Brain microvascular endothelial cell (primary cell): Measurements from ENCODE around the gene TMEM52.

Experiments
- DNase-seq: peaks from one replicate; pipeline ENCODE4 v3.0.0-alpha.2; 2020
- H3K27ac ChIP-seq: fragments of 250-450 bp; sonication (Bioruptor Pico); 2 replicates; pipeline ENCODE4 v1.5.1; 2020; ENCODE audit warnings: mild to moderate bottlenecking, moderate library complexity
- H3K27me3 ChIP-seq: fragments of 250-450 bp; sonication (Bioruptor Pico); replicated peaks from 2 replicates; pipeline ENCODE4 v1.5.1; 2020; ENCODE audit warnings: mild to moderate bottlenecking
- H3K36me3 ChIP-seq: fragments of 250-450 bp; sonication (Bioruptor Pico); replicated peaks from 2 replicates; pipeline ENCODE4 v1.5.1; 2020; ENCODE audit warnings: mild to moderate bottlenecking
- H3K4me3 ChIP-seq: 2 replicates; pipeline ENCODE4 v1.5.1; 2011; ENCODE audit warnings: low read depth, mild to moderate bottlenecking, control low read depth, low read length, moderate library complexity
- in situ Hi-C: cut with HindIII; loops from 2 replicates; pipeline ENCODE4 v1.10.0; 2017; ENCODE audit warnings: low sequenced_read_pairs, low pct_ligation_motif_present
- TF ChIP-seq, protein P1 (sequence below): IDR thresholded peaks from 2 replicates; pipeline ENCODE4 v1.5.1; 2011; ENCODE audit warnings: low read depth, mild to moderate bottlenecking, moderate library complexity, low read length, control low read depth, inconsistent platforms; ENCODE audit errors: missing control alignments

The TMEM52 gene

DNA sequence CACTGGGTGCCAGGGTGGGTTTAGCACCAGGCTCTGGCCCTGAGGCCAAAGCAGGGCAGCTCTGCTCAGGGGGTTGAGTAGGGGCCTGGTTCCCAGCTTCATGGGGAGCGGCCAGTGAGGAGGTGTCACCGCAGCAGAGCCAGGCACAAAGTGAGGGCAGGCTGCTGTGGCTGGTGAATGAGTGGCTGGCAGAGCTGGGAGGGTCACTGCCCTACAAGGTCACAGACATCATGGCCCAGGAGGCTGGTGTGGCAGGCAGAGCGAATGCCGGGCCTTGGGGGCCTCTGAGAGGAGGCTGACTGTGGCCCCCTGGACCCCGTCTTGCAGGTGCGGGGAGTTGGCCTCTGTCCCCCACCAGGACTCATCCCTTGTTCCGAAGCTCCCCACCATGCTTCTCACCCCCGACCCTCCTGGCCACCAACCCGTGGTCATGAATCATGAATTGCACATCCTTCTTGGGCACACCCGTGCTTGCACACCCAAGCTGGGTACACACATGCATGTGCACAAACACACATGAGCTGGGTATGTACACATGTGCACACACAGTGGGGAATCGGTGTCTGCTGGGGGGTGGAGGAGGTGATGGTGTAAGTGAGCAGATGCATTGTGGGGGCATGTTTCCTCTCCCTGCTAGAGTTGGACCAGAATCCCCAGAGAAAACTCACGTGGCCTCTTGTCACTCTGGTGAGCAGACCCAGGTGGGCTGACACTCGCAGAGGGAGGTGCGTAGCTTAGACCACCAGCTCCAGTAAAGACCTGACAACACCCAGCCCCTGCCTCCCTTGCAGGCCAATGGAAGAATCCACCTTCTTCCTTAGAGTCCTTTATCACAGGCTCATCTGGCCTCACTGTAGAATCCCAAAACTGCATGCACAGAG, 23.4 kb downstream of the TMEM52 start:
- in situ Hi-C loops = no loop called here
- DNase-seq = no peak
- H3K27ac ChIP-seq = no peak overlapping the region
- no peaks in the 10 kb centered on the region for H3K36me3 ChIP-seq
- TF ChIP-seq, protein P1, sequence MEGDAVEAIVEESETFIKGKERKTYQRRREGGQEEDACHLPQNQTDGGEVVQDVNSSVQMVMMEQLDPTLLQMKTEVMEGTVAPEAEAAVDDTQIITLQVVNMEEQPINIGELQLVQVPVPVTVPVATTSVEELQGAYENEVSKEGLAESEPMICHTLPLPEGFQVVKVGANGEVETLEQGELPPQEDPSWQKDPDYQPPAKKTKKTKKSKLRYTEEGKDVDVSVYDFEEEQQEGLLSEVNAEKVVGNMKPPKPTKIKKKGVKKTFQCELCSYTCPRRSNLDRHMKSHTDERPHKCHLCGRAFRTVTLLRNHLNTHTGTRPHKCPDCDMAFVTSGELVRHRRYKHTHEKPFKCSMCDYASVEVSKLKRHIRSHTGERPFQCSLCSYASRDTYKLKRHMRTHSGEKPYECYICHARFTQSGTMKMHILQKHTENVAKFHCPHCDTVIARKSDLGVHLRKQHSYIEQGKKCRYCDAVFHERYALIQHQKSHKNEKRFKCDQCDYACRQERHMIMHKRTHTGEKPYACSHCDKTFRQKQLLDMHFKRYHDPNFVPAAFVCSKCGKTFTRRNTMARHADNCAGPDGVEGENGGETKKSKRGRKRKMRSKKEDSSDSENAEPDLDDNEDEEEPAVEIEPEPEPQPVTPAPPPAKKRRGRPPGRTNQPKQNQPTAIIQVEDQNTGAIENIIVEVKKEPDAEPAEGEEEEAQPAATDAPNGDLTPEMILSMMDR = no peak
- H3K27me3 ChIP-seq = no peaks in the 10 kb centered on the region
- H3K4me3 ChIP-seq = no peak overlapping the region

DNA sequence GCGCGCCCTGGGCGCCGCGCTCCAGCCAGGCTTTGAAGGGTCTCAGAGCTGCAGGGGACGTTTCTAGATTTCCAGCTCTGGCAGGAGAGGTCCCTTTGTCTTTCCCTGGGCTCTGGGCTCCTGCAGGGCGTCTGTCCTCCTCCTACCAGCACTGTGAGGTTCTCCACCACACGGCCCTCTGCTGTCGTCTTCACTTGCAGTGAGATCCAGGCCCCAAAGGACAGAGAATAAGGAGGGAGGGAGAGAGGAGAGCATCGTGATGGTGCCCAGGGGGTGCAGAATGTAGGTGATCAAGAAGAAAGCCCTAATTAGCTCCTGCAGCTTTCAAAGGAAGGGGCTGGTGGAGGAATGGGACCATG, 24.0 kb downstream of the TMEM52 start:
- TF ChIP-seq, protein P1 = no peak
- DNase-seq = no peak
- no peaks in the 10 kb centered on the region for H3K36me3 ChIP-seq
- no peak overlapping the region for H3K4me3 ChIP-seq
- in situ Hi-C loops = no loop called here
- no peak overlapping the region for H3K27ac ChIP-seq
- H3K27me3 ChIP-seq = no peaks in the 10 kb centered on the region

DNA sequence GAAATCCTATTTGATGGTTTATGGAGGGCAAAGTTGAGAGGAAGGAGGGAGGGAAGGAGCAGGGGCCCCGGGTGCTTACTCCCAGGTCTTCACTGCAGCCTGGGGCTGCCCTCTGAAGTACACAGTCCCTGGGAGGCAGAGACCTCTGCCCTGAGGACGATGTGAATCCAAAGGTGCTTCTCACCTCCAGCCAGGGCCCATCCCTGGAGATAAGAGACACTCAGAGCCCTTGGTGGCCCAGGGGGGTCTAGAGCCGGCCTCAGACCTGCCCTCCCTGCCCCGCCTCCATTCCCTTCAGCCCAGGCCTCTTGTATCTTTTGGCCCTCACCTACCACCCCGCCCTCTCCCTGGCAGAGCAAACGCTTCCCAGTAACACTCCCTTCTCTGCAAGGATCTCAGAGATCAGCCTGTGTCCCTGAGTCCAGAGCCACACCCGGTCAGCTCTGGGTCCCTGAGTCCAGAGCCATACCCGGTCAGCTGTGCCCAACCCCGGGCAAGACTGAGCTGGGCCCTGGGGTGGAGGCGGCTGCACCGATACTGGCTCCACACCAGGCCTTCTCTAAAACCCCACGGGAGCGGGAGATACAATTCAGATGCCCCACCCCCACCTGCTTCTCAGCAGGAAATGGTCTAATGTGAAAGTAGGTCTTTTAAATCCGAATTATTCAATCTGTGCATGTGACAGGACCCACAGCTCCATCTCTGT, 24.6 kb downstream of the TMEM52 start:
- Histone ChIP-seq H3K27ac (no peak overlapping the region), H3K4me3 (no peak overlapping the region), H3K36me3 (no peaks in the 10 kb centered on the region), H3K27me3 (no peaks in the 10 kb centered on the region)
- no peak for DNase-seq
- in situ Hi-C loops = no loop called here
- TF ChIP-seq, protein P1 = no peak

DNA sequence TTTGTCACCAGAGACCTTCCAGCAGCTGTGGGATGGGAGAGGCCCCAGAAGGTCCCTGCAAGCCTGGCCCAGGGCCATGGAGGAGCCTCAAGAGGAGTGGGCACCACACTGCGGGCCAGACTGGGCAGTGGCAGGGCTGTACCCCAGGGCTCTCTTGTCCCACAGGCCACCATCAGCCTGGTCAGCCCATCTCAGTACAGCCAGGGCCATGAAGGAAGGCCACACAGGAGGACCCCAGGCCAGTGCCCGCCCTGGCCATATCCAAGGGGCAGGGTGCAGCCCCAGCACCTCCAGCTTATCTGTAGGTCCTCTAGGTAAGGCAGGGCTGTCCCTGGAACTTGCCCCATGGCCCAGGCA, 25.1 kb downstream of the TMEM52 start:
- no peak overlapping the region for H3K4me3 ChIP-seq
- in situ Hi-C loops = no loop called here
- TF ChIP-seq, protein P1 = no peak

DNA sequence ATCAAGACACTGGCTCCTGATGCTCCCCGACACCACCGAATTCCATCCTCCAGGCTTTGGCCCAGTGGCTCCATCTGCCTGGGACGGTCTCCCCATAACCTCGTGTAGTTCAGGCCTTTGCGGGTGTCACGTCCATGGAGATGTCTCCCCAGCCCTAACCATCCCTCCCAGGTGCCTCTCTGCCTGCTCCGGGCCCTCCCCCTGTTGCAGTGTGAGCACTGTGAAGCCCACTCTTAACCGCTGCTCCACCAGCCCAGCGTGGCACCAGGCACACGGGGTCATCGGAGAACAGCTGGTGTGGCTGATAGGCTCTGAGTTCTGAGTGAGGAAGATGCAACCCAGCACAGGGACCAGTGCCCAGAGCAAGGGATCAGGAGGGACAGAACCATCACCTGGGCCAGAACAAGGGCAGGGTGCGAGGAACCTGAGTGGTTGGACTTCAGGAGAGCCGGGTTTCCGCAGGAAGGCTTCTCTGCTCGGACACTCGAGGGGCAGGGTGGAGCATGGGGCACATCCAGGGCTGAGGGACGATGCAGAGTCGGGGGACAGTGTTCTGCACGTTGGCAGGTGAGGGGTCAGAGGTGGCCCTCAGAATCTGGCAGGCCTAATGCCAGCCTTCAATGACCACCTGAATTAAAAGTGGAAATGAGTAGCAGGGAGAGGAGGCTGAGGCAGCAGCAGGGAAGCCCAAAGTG, 25.6 kb downstream of the TMEM52 start:
- no peak for DNase-seq
- no peaks in the 10 kb centered on the region for H3K27me3 ChIP-seq
- no peaks in the 10 kb centered on the region for H3K36me3 ChIP-seq
- in situ Hi-C loops = no loop called here
- TF ChIP-seq, protein P1 = no peak
- H3K27ac ChIP-seq = no peak overlapping the region
- H3K4me3 ChIP-seq = no peak overlapping the region

More for the DNA sequence above, 25.1 kb downstream of the TMEM52 start:
- H3K36me3 ChIP-seq = no peaks in the 10 kb centered on the region
- H3K27me3 ChIP-seq = no peaks in the 10 kb centered on the region
- no peak overlapping the region for H3K27ac ChIP-seq
- DNase-seq = no peak
